Measurements from ENCODE around the gene SHH.

SHH gene

DNA sequence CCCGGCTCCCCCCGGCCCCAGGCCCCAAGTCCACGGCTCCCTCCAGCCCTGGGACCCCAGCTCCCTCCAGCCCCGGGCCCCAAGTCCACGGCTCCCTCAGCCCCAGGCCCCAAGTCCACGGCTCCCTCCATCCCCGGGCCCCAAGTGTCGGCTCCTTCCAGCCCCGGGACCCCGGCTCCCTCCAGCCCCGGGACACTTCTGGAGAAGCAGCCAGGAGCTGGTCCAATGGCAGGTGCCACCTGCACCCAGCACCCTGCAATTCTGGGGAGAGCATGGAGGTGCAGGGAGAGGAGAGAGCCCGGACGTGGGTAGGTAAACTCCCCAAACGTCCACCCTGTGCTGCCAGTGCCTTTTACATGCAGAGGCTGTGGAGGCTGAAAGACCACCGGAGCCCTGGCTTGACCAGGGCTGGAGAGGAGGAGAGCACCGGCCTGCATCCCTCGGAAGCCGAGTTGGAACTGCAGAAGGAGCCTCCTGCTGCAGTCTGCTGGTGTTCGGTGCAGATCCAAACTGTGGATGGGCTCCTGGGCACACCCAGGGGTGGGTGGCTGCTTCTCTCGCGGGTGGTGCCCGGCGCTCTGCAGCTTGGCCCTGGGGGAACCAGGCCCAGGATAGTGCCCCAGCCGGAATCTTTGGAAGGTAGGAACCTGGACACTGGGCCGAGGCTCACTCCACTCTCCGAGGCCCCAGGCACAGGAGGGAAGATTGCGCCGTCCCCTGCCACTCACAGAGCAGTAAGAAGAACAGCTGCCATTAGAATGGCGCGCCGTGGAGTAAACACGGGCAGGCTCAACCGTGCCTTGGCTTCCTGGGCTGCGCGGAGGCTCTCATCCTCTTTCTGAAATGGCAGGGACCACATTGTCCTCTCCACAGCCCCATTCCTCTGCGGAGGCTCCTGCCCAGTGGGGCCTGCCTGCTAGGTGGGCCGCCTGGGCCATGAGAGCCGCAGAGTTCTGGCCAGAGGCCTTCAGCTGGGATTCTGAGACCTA, 14.7 kb downstream of the SHH start:
- no peaks in the 10 kb centered on the region for H3K9me2 ChIP-seq (replicated peaks; ENCODE audit: low read depth, low read length)
- no peaks in the 10 kb centered on the region for H3K79me2 ChIP-seq (ENCODE audit: insufficient read depth, low read length)
- H3K4me1 ChIP-seq (ENCODE audit: insufficient read depth, low read length, poor library complexity, severe bottlenecking) = no peaks in the 10 kb centered on the region
- no peak overlapping the region for H3K4me3 ChIP-seq (ENCODE audit: low read length, poor library complexity, severe bottlenecking)
- no peaks in the 10 kb centered on the region for H3K9me3 ChIP-seq (ENCODE audit: insufficient read depth, low read depth, low read length)
- no peaks in the 10 kb centered on the region for H3K27me3 ChIP-seq (ENCODE audit: insufficient read depth, low read length, poor library complexity, severe bottlenecking)
- H3F3A ChIP-seq (ENCODE audit: low read depth) = no peaks in the 10 kb centered on the region
- no peak for TF ChIP-seq EZH2phosphoT487 (IDR thresholded peaks at IDR 0.05; ENCODE audit: borderline replicate concordance)
- no peak; the same call in 1 of the 2 replicates for TF ChIP-seq CTCF (conservative IDR thresholded peaks at IDR 0.05; ENCODE audit: low read length)
- no peak overlapping the region for H3K9ac ChIP-seq (ENCODE audit: low read depth, low read length, poor library complexity, severe bottlenecking)
- H3K36me3 ChIP-seq (ENCODE audit: insufficient read depth, low read length) = no peaks in the 10 kb centered on the region
- no peak overlapping the region for H3K4me2 ChIP-seq (ENCODE audit: low read depth, low read length, poor library complexity, severe bottlenecking)
- H4K20me1 ChIP-seq (ENCODE audit: insufficient read depth, low read length, poor library complexity, severe bottlenecking) = no peaks in the 10 kb centered on the region
- H2AFZ ChIP-seq (ENCODE audit: low read length) = no peak overlapping the region

GRCh38 chr7:155796381-155797261, 15.6 kb downstream of the SHH start:
- Histone ChIP-seq H3K4me2 (ENCODE audit: low read depth, low read length, poor library complexity, severe bottlenecking) (no peak overlapping the region), H3K36me3 (ENCODE audit: insufficient read depth, low read length) (no peaks in the 10 kb centered on the region), H3K9me3 (ENCODE audit: insufficient read depth, low read depth, low read length) (no peaks in the 10 kb centered on the region), H3K4me1 (ENCODE audit: insufficient read depth, low read length, poor library complexity, severe bottlenecking) (no peaks in the 10 kb centered on the region), H3F3A (ENCODE audit: low read depth) (no peaks in the 10 kb centered on the region), H3K9me2 (replicated peaks; ENCODE audit: low read depth, low read length) (no peaks in the 10 kb centered on the region), H3K79me2 (ENCODE audit: insufficient read depth, low read length) (no peaks in the 10 kb centered on the region), H4K20me1 (ENCODE audit: insufficient read depth, low read length, poor library complexity, severe bottlenecking) (no peaks in the 10 kb centered on the region), H2AFZ (ENCODE audit: low read length) (no peak overlapping the region), H3K27me3 (ENCODE audit: insufficient read depth, low read length, poor library complexity, severe bottlenecking) (no peaks in the 10 kb centered on the region), H3K9ac (ENCODE audit: low read depth, low read length, poor library complexity, severe bottlenecking) (no peak overlapping the region), H3K4me3 (ENCODE audit: low read length, poor library complexity, severe bottlenecking) (no peak overlapping the region)
- TF ChIP-seq CTCF (conservative IDR thresholded peaks at IDR 0.05; ENCODE audit: low read length) (peak; percentile 52), EZH2phosphoT487 (IDR thresholded peaks at IDR 0.05; ENCODE audit: borderline replicate concordance) (no peak)

- Histone ChIP-seq H3K4me1 (ENCODE audit: insufficient read depth, low read length, poor library complexity, severe bottlenecking) (no peaks in the 10 kb centered on the region), H3F3A (ENCODE audit: low read depth) (no peaks in the 10 kb centered on the region), H3K4me2 (ENCODE audit: low read depth, low read length, poor library complexity, severe bottlenecking) (no peak overlapping the region), H3K9me2 (replicated peaks; ENCODE audit: low read depth, low read length) (no peaks in the 10 kb centered on the region), H3K36me3 (ENCODE audit: insufficient read depth, low read length) (no peaks in the 10 kb centered on the region), H4K20me1 (ENCODE audit: insufficient read depth, low read length, poor library complexity, severe bottlenecking) (no peaks in the 10 kb centered on the region), H3K4me3 (ENCODE audit: low read length, poor library complexity, severe bottlenecking) (no peak overlapping the region), H3K79me2 (ENCODE audit: insufficient read depth, low read length) (no peaks in the 10 kb centered on the region), H3K9me3 (ENCODE audit: insufficient read depth, low read depth, low read length) (no peaks in the 10 kb centered on the region), H3K9ac (ENCODE audit: low read depth, low read length, poor library complexity, severe bottlenecking) (no peak overlapping the region), H3K27me3 (ENCODE audit: insufficient read depth, low read length, poor library complexity, severe bottlenecking) (no peaks in the 10 kb centered on the region), H2AFZ (ENCODE audit: low read length) (no peak overlapping the region)
- TF ChIP-seq EZH2phosphoT487 (IDR thresholded peaks at IDR 0.05; ENCODE audit: borderline replicate concordance) = no peak
- TF ChIP-seq CTCF (conservative IDR thresholded peaks at IDR 0.05; ENCODE audit: low read length) = no peak
Observed at GRCh38 chr7:155795951-155796350, 16.3 kb downstream of the SHH start.

Data from Loucy (cell line).